ENCODE results near the gene MTMR12. TPM values are rescaled to one million over a fixed set of nuclear protein-coding genes. Genes with fewer than 3 reads are reported as not detected.

The MTMR12 gene
- total RNA-seq, 3 donors from 2014 or later: 19.3 to 43.8 (median 20.7) TPM

DNA sequence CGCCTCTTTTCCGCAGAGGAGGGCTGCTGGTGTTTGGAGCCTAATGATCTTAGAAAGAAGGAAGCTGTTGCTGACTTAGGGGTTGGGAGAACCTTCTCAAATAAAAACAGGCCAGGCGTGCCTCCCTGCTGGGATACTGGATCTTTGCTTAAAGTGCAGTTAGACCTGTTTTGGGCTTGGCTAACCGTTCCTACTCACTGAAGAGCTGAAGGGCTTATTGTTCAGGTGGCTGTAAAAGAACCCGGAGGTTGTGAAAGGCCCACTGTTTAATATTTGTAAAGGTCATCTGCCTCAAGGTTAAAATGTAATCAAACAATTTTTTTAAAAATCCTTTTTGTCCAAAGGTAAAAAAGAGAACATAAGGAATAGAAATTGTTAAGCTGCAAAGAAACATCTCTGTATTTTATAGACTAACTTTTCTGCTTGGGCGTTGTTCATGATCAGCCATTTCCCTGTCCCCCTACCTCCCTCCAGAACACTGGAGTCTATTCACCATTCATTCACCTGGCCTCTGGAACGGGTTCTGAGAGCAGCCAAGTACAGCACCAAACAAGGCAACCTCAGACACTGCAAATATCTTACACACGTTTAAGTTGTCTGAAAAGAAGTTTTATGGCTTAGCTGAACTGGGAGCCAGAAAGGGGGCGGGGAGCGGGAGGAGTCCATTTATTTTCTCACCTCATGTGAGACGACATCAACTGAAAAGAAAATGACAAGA, 18.6 kb upstream of the MTMR12 start:
- Histone ChIP-seq H3K9me3 (no peaks in the 10 kb centered on the region), H3K36me3 (ENCODE audit: low read depth) (no peaks in the 10 kb centered on the region), H3K4me3 (no peak overlapping the region), H3K4me1 (ENCODE audit: low read depth) (peaks cover 10% of the 10 kb centered on the region)
- intact Hi-C loops (cut with DNase I, micrococcal nuclease): no loop called here
- DNase-seq (peak in 2 of 3 donors; percentile 65 to 77), ATAC-seq (peak; percentile 77)
- TF ChIP-seq, protein P1, sequence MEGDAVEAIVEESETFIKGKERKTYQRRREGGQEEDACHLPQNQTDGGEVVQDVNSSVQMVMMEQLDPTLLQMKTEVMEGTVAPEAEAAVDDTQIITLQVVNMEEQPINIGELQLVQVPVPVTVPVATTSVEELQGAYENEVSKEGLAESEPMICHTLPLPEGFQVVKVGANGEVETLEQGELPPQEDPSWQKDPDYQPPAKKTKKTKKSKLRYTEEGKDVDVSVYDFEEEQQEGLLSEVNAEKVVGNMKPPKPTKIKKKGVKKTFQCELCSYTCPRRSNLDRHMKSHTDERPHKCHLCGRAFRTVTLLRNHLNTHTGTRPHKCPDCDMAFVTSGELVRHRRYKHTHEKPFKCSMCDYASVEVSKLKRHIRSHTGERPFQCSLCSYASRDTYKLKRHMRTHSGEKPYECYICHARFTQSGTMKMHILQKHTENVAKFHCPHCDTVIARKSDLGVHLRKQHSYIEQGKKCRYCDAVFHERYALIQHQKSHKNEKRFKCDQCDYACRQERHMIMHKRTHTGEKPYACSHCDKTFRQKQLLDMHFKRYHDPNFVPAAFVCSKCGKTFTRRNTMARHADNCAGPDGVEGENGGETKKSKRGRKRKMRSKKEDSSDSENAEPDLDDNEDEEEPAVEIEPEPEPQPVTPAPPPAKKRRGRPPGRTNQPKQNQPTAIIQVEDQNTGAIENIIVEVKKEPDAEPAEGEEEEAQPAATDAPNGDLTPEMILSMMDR (IDR thresholded peaks at IDR 0.05): no peak

DNA sequence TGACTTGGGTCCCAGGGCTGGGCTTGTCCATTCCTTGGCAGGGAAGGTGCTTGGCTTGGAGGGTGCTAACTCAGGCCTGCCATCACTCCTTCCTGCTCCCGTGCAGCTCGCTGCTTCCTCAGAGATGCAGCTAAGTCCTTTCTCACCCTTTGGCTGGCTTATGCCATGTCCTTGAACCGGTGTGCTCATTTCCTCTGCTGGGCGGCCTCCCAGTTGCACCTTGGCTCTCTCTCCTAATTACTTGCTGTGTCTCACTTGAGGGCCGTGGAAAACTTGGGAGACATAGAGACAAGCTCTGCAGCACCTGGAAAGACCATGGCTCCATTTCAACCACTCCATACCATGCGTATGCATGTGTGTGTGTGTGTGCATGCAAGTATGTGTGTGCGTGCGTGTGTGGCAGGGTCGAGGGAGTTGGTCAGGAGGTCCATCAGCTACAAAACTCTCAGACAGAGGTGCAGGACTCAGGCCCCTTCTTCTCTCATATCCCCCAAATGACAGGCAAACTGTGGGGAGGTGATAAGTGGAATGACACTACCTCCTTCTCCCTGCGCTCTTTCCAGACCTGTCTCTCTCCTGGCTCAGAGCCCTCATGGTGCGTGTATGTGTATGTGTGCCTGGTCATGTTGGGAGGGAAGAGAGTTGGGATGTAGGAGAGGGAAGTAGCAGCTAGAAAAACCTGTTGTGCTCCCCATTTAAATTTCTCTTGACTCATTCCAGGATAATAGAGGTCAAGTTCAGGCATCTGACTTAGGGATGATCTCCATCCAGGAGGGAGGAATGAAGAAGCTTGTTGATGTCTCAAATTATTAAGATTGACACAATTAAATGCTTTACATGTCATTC, 17.6 kb upstream of the MTMR12 start:
- Histone ChIP-seq H3K9me3 (no peaks in the 10 kb centered on the region), H3K4me1 (ENCODE audit: low read depth) (peaks cover 10% of the 10 kb centered on the region), H3K36me3 (ENCODE audit: low read depth) (no peaks in the 10 kb centered on the region), H3K4me3 (no peak overlapping the region)
- TF ChIP-seq, protein P1 (IDR thresholded peaks at IDR 0.05): no peak
- ATAC-seq (peak; percentile 36), DNase-seq (no peak)
- intact Hi-C loops (cut with DNase I, micrococcal nuclease): no loop called here

DNA sequence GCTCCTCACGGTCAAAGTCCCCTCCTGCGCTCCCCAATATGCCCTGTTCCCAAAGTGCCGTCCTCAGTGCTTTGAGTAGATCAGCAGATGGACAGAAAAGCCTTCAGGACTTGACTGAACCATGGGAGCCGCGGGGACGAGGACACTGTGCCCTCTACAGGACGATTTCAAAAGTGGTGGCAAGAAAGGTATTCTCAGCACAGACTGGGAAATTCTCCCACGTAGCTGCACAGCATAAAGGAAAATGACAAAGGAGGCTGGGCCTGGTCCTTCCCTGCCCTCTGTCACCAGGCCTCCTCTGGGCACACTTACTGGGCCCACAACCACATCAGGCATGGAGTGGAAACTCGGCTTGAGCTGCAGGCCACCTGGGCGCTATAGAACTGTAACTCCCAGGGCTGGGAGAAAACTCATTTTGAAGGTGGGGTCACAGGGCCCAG, 16.7 kb upstream of the MTMR12 start:
- H3K4me1 ChIP-seq (ENCODE audit: low read depth): peaks cover 10% of the 10 kb centered on the region
- TF ChIP-seq, protein P1 (IDR thresholded peaks at IDR 0.05): peak; percentile 37
- H3K9me3 ChIP-seq: no peaks in the 10 kb centered on the region
- ATAC-seq: peak; percentile 77
- no peaks in the 10 kb centered on the region for H3K36me3 ChIP-seq (ENCODE audit: low read depth)
- peak in 2 of 3 donors; percentile 72 to 82 for DNase-seq
- intact Hi-C loops (cut with DNase I, micrococcal nuclease): loop anchor here in 1 of 2 donors (2.0 kb wide), 1 partner anchor 97 kb away; no protein-coding TSS in a partner anchor
- no peak overlapping the region for H3K4me3 ChIP-seq

DNA sequence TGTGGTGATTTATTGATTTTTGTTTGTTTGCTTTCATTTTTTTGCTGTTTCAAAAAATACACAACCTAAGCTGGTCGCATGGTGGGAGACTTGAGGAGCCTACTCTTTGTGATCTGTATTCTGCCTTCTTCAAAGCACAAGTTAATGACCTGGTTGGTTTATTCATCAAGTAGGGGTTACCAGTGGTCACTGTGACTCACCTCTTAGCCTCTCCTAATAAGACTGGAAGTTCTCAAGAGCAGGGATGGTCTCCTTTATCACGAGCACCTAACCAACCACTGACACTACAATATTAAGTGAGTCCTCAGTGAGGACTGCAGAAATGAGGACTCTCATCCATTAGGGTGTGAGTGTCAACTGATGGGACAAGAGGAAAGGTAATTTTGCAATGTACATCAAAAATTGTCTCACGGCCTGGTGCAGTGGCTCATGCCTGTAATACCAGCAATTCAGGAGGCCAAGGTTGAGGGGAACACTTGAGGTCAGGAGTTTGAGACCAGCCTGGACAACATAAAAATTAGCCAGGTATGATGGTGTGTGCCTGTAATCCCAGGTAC, 13.6 kb upstream of the MTMR12 start:
- Histone ChIP-seq H3K36me3 (ENCODE audit: low read depth) (no peaks in the 10 kb centered on the region), H3K4me1 (ENCODE audit: low read depth) (no peaks in the 10 kb centered on the region), H3K4me3 (no peak overlapping the region), H3K9me3 (peaks cover 8% of the 10 kb centered on the region)
- DNase-seq: no peak
- intact Hi-C loops (cut with DNase I, micrococcal nuclease): no loop called here
- TF ChIP-seq, protein P1 (IDR thresholded peaks at IDR 0.05): no peak
- ATAC-seq: no peak

DNA sequence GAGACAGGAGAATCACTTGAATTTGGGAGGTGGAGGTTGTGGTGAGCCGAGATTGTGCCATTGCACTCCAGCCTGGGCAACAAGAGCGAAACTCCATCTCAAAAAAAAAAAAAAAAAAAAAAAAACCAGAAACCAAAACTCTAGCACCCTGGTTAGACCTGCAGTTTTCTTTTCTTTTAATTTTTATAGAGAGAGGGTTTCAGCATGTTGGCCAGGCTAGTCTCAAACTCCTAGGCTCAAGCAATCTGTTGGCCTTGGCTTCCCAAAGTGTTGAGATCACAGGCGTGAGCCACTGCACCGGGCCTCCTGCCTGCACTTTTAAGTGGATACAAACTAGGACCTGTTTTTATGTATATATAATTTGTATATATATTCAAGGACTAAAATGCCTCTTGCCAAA, 12.9 kb upstream of the MTMR12 start:
- H3K9me3 ChIP-seq: peaks cover 8% of the 10 kb centered on the region
- H3K4me1 ChIP-seq (ENCODE audit: low read depth): no peaks in the 10 kb centered on the region
- no peak overlapping the region for H3K4me3 ChIP-seq
- TF ChIP-seq, protein P1 (IDR thresholded peaks at IDR 0.05): no peak
- intact Hi-C loops (cut with DNase I, micrococcal nuclease): no loop called here
- DNase-seq: no peak
- no peaks in the 10 kb centered on the region for H3K36me3 ChIP-seq (ENCODE audit: low read depth)
- ATAC-seq: no peak
